Adrenal gland (tissue), 12 donors: ENCODE measurements around the gene DPH3. TPM values are rescaled to one million over a fixed set of nuclear protein-coding genes. Genes with fewer than 3 reads are reported as not detected.
"Not testable (repeated sequence)": the region's sequence is repeated elsewhere in the genome, so short reads cannot be mapped to it uniquely, and the experiment has no call there.

Experiments
- DNase-seq, 7 donors: peaks; one replicate each; pipeline ENCODE4 v3.0.0-alpha.2; 2019 to 2020
- H3K27ac ChIP-seq, 5 donors: fragments of 200-600 bp; sonication (generic) in 4 of 5; 1 replicate in 3 of 5; 2 replicates in 2 of 5; pipeline versions ENCODE4 v1.5.1 to v1.8.0; 2016 to 2020; ENCODE audit warnings: mild to moderate bottlenecking in 1 of 5
- H3K27me3 ChIP-seq: fragments of 200-600 bp; 2 replicates; pipeline ENCODE4 v1.8.0; 2021
- H3K36me3 ChIP-seq, 2 donors: fragments of 200-600 bp; replicated peaks in 1 of 2; 1 replicate in 1 of 2; 2 replicates in 1 of 2; pipeline versions ENCODE4 v1.5.1 to v1.8.0; 2018 to 2022
- H3K4me1 ChIP-seq, 2 donors: fragments of 200-600 bp; replicated peaks in 1 of 2; 1 replicate in 1 of 2; 2 replicates in 1 of 2; pipeline versions ENCODE4 v1.5.1 to v1.8.0; 2018 to 2021
- H3K4me3 ChIP-seq, 4 donors: fragments of 200-600 bp; sonication (generic) in 3 of 4; one replicate each; pipeline ENCODE4 v1.5.1; 2016 to 2018
- H3K9me3 ChIP-seq, 3 donors: fragments of 200-600 bp; sonication (generic) in 1 of 3; replicated peaks in 1 of 3; 1 replicate in 2 of 3; 2 replicates in 1 of 3; pipeline versions ENCODE4 v1.5.1 to v1.8.0; 2016 to 2021
- POLR2A ChIP-seq, 2 donors: fragments of 450-650 bp; IDR thresholded peaks; one replicate each; pipeline ENCODE4 v1.6.1; 2017; ENCODE audit warnings: antibody characterized with exemption in 2 of 2, mild to moderate bottlenecking in 2 of 2, moderate library complexity in 1 of 2
- WGBS, 4 donors: extraction: QIAGEN DNeasy Blood & Tissue Kit in 2 of 4; methylation state at CpG; one replicate each; pipeline versions ENCODE4 v1.1.5 to v1.1.7; 2013 to 2017; 5-methylcytosine and 5-hydroxymethylcytosine counted together
- intact Hi-C, 2 donors: fragments of 100-400 bp; cut with DNase I; formaldehyde crosslinking; loops; one replicate each; pipeline versions ENCODE4 v1.14.1 to v1.15.0; 2022 to 2023
- polyA plus RNA-seq, 3 donors: library from polyadenylated mRNA; stranded (reverse); fragments of 200-250 nt in 2 of 3; fragments of 350-450 nt in 1 of 3; fragmentation: Illumina TruSeq in 1 of 3; extraction: RNeasy Lipid Tissue Mini Kit (QIAGEN cat#74804) in 1 of 3; gene quantifications; one replicate each; pipeline ENCODE4 v1.2.3, GENCODE V29; 2013 to 2014
- total RNA-seq, 9 donors: library from RNA; depleted of rRNA in 4 of 9; stranded (reverse); fragments of >200 nt in 4 of 9; fragments of 120-200 nt in 1 of 9; fragmentation: NEBNext Ultra II Directional in 1 of 9; extraction: Animal tissue kit (Norgen Biotek cat#: 25700) in 1 of 9; gene quantifications; one replicate each; pipeline versions ENCODE4 v1.1.0 to v1.2.4, GENCODE V29; 2013 to 2023
- TF ChIP-seq, protein P1 (sequence below), 6 experiments: fragments of 450-650 bp in 4 of 6; fragments of 200-600 bp in 2 of 6; sonication (generic) in 1 of 6; IDR thresholded peaks; 1 replicate in 5 of 6; 2 replicates in 1 of 6; pipeline versions ENCODE4 v1.5.1 to v1.8.0; 2016 to 2021; ENCODE audit warnings: antibody characterized with exemption in 6 of 6, mild to moderate bottlenecking in 2 of 6, moderate library complexity in 1 of 6
- donor health status: healthy with polysubstance abuse.
- donor health status: Bipolar disorder and iron deficiency.
- donor health status: DM: yes; HTN: yes; CAD: no.
- donor health status: DM: no; HTN: no; CAD: no.
- donor health status: DM: no; HTN: no; CAD: no.
- donor health status: DM: yes; HTN: yes; CAD: no.

DPH3 gene
- total and polyA plus RNA-seq, 12 donors, result 6.6 to 42.7 (median 19.1) TPM

DNA sequence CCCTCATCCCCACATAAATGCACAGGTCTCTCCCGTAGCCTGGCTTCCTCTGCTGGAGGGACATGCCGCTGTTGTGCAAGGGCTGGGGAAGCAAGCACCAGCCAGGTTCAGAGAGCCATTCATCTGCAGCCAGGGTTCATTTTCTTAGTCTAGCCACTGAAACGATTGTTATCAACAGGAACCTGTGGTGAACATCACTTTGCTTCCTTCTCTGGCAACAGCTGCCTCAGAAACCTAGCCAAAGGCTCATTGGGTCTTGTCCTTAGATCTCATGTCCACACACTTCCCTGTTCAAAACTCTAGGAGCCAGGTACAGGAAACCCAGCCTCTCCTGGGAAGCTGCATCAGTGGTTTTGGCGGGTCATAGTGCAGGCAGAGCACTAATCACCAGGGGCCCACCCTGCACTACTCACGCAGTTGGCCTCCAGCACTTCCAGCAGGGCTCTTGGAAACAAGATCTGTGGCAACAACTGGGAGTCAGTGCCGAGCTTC, 47.3 kb upstream of the DPH3 start:
- Histone ChIP-seq H3K27me3 (no peaks in the 10 kb centered on the region), H3K4me3 (no peak overlapping the region), H3K27ac (peak overlapping the region in 1 of 5 donors; percentile 49), H3K36me3 (peaks cover 0 to 10% of the 10 kb centered on the region in 2 donors), H3K4me1 (no peaks in the 10 kb centered on the region), H3K9me3 (no peaks in the 10 kb centered on the region)
- no peak for TF ChIP-seq POLR2A (IDR thresholded peaks at IDR 0.05)
- TF ChIP-seq, protein P1, sequence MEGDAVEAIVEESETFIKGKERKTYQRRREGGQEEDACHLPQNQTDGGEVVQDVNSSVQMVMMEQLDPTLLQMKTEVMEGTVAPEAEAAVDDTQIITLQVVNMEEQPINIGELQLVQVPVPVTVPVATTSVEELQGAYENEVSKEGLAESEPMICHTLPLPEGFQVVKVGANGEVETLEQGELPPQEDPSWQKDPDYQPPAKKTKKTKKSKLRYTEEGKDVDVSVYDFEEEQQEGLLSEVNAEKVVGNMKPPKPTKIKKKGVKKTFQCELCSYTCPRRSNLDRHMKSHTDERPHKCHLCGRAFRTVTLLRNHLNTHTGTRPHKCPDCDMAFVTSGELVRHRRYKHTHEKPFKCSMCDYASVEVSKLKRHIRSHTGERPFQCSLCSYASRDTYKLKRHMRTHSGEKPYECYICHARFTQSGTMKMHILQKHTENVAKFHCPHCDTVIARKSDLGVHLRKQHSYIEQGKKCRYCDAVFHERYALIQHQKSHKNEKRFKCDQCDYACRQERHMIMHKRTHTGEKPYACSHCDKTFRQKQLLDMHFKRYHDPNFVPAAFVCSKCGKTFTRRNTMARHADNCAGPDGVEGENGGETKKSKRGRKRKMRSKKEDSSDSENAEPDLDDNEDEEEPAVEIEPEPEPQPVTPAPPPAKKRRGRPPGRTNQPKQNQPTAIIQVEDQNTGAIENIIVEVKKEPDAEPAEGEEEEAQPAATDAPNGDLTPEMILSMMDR (IDR thresholded peaks at IDR 0.05), result no peak
- DNase-seq, result no peak
- WGBS, 4 donors, result 54 to 73% (median 61%) methylated on average over 5 to 6 of the region's 6 CpGs
- intact Hi-C loops, result no loop called here

DNA sequence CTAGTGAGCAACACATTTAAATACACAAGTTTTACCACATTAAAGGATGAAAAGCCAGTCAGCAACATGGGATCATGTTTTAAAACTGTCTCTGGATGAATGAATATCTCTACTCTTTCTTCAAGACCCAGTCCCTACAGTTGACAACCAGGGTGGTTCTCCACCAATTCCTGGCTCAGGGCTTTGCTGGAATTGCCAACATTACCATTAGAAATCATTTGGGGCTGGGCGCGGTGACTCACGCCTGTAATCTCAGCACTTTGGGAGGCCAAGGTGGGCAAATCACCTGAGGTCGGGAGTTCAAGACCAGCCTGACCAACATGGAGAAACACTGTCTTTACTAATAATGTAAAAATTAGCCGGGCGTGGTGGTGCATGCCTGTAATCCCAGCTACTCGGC, 45.7 kb upstream of the DPH3 start:
- H3K4me3 ChIP-seq, H3K9me3 ChIP-seq, H3K36me3 ChIP-seq, H3K4me1 ChIP-seq, intact Hi-C loops, DNase-seq, H3K27ac ChIP-seq, H3K27me3 ChIP-seq: not testable (repeated sequence)
- WGBS, 4 donors, result 95 to 98% (median 97%) methylated on average over 4 to 7 of the region's 7 CpGs

DNA sequence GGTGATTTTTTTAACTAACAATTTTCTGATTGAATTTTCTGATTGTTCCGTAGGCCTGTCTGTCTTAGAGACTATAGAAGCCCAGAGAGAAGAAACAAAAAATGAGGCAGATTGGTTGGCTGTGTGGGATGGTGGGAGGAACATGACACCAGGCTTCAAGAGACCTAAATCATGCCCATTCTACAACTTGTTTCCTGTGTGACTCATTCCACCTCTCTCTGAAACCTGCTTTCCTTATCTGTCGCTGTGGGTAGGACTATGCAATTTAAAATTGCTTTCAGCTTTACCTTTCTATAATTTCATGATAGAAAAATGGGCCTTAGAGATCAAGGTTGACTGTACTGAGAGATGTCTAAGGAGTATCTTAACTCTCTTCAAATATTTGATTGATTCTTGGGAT, 44.8 kb upstream of the DPH3 start:
- no peak for TF ChIP-seq POLR2A (IDR thresholded peaks at IDR 0.05)
- TF ChIP-seq, protein P1 (IDR thresholded peaks at IDR 0.05), result no peak
- WGBS, 4 donors, result 65 to 79% (median 72%) methylated on average over 1 to 2 of the region's 2 CpGs
- no peaks in the 10 kb centered on the region for H3K9me3 ChIP-seq
- H3K4me3 ChIP-seq, result no peak overlapping the region
- no peaks in the 10 kb centered on the region for H3K4me1 ChIP-seq
- no peaks in the 10 kb centered on the region for H3K27me3 ChIP-seq
- intact Hi-C loops, result no loop called here
- H3K27ac ChIP-seq, result no peak overlapping the region
- DNase-seq, result no peak
- no peaks in the 10 kb centered on the region for H3K36me3 ChIP-seq

DNA sequence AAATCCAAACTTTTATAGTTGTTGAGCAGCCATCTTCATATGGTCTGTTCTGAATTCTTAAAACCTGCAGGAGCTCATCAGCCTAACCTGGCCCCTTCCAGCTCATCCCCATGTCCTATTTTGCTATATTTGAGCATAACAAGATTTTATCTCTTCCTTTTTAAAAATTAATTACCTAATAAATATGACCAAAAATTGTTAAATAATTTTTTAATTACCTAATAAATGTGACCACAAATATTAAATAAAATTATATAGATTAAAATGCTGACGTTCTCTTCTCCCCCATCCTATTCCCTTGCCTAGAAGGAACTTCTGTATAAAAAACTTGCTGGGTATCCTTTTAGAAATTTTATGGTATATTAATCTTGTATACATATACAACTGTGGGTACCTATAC, 44.0 kb upstream of the DPH3 start:
- H3K27me3 ChIP-seq, result no peaks in the 10 kb centered on the region
- H3K36me3 ChIP-seq, result no peaks in the 10 kb centered on the region
- no peaks in the 10 kb centered on the region for H3K4me1 ChIP-seq
- H3K27ac ChIP-seq, result no peak overlapping the region
- H3K4me3 ChIP-seq, result no peak overlapping the region
- TF ChIP-seq, protein P1 (IDR thresholded peaks at IDR 0.05), result no peak
- no peak for TF ChIP-seq POLR2A (IDR thresholded peaks at IDR 0.05)
- intact Hi-C loops, result no loop called here
- DNase-seq, result no peak
- H3K9me3 ChIP-seq, result no peaks in the 10 kb centered on the region
- 91 to 97% (median 95%) methylated on average over 1 of the region's 1 CpG for WGBS, 4 donors

DNA sequence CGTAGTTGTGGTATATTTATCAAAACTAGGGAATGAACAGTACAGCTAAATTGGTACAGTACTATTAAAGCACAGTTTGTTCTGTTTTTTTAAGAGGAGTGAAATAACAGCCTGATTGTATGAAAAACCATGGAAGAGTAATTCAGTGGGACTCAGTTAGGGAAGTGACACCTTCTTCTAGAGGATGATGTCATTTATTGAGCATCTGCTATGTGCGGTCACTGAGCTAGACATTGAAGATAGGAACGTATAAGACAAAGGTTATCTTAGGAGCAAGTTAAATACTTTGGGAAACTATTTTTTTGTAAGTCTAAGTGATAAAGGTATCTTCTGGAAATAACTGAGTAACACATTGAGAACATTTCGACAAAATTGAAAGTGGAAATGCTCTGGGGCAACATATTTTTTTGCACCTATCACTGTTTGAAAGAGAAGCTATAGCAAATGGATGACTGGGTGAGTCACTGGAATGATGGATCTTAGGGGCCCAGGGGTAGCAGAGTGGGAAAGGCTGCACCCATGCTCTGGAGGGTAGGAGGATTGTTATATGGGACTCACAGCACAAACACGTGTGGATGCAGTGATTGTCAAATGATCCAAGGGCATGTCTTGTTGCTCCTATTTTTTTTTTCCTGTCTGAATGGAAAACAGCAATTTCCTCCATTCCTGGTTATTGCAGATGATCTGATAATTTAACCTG, 43.2 kb upstream of the DPH3 start:
- no peak overlapping the region for H3K27ac ChIP-seq
- intact Hi-C loops, result no loop called here
- H3K4me3 ChIP-seq, result no peak overlapping the region
- no peaks in the 10 kb centered on the region for H3K9me3 ChIP-seq
- TF ChIP-seq, protein P1 (IDR thresholded peaks at IDR 0.05), result no peak
- TF ChIP-seq POLR2A (IDR thresholded peaks at IDR 0.05), result no peak
- H3K36me3 ChIP-seq, result no peaks in the 10 kb centered on the region
- no peaks in the 10 kb centered on the region for H3K27me3 ChIP-seq
- 82 to 91% (median 86%) methylated on average over 5 of the region's 5 CpGs for WGBS, 4 donors
- no peaks in the 10 kb centered on the region for H3K4me1 ChIP-seq
- DNase-seq, result no peak
